Stimulated activated naive CD8-positive, alpha-beta T cell treated with anti-CD3 and anti-CD28 coated beads, Interleukin-15, Interleukin-2, amounts not matched to agents 100 ng/mL and 50 ng/mL, for 24 hours (primary cell): Measurements from ENCODE around the gene MBL2.

Experiments used
- H3K27ac Mint-ChIP-seq: one replicate; pipeline ENCODE4 v1.8.0; 2021; ENCODE audit warnings: mild to moderate bottlenecking, mixed read lengths
- H3K27me3 Mint-ChIP-seq: one replicate; pipeline ENCODE4 v1.8.0; 2021; ENCODE audit warnings: mixed read lengths
- H3K36me3 Mint-ChIP-seq: one replicate; pipeline ENCODE4 v1.8.0; 2021; ENCODE audit warnings: low read depth, mixed read lengths
- H3K4me1 Mint-ChIP-seq: one replicate; pipeline ENCODE4 v1.8.0; 2021; ENCODE audit warnings: low read depth, mixed read lengths
- H3K4me3 Mint-ChIP-seq: one replicate; pipeline ENCODE4 v1.8.0; 2021; ENCODE audit warnings: mild to moderate bottlenecking, mixed read lengths
- H3K9me3 Mint-ChIP-seq: one replicate; pipeline ENCODE4 v1.8.0; 2021; ENCODE audit warnings: mixed read lengths

MBL2 gene

GRCh38 chr10:52738951-52739350 lies 33.6 kb downstream of the MBL2 start:
- Mint-ChIP-seq H3K4me1 (no peaks in the 10 kb centered on the region), H3K27me3 (no peaks in the 10 kb centered on the region), H3K36me3 (no peaks in the 10 kb centered on the region), H3K27ac (no peak overlapping the region), H3K4me3 (no peak overlapping the region), H3K9me3 (no peaks in the 10 kb centered on the region)

- H3K4me3 Mint-ChIP-seq, result no peak overlapping the region
- H3K27ac Mint-ChIP-seq, result no peak overlapping the region
- H3K9me3 Mint-ChIP-seq, result no peaks in the 10 kb centered on the region
- H3K4me1 Mint-ChIP-seq, result no peaks in the 10 kb centered on the region
- H3K27me3 Mint-ChIP-seq, result no peaks in the 10 kb centered on the region
- H3K36me3 Mint-ChIP-seq, result no peaks in the 10 kb centered on the region
Observed at GRCh38 chr10:52729271-52730104, 43.1 kb downstream of the MBL2 start.

GRCh38 chr10:52720018-52720417 lies 52.6 kb downstream of the MBL2 start:
- Mint-ChIP-seq H3K27ac (no peak overlapping the region), H3K9me3 (no peaks in the 10 kb centered on the region), H3K27me3 (no peaks in the 10 kb centered on the region), H3K4me3 (no peak overlapping the region), H3K4me1 (no peaks in the 10 kb centered on the region), H3K36me3 (no peaks in the 10 kb centered on the region)
